NCI-H187 (cell line): Measurements from ENCODE around the gene OR51I2.

Experiments used
- DNase-seq, 2 experiments: peaks; one replicate each; lab custom pipeline; 2025; lab: John Stamatoyannopoulos, UW

The OR51I2 gene

GRCh38 chr11:5449023-5449422, at the start of gene OR51I2:
OR51I2 (plus strand) TSS chr11:5449323; CDS start chr11:5453489, 4,166 bp downstream.
- DNase-seq: no peak

- no peak for DNase-seq
Measured at GRCh38 chr11:5405173-5405572, 44.0 kb upstream of the OR51I2 start.

GRCh38 chr11:5420993-5421392, 28.1 kb upstream of the OR51I2 start:
- DNase-seq: no peak

- no peak for DNase-seq
Measured at GRCh38 chr11:5421811-5422210, 27.3 kb upstream of the OR51I2 start, which contains the start of gene OR51Q1. OR51Q1 (plus strand) TSS chr11:5422111; CDS start chr11:5422201, 90 bp downstream.

- no peak for DNase-seq
Measured at GRCh38 chr11:5423131-5423530, 26.0 kb upstream of the OR51I2 start.

- no peak for DNase-seq
Measured at GRCh38 chr11:5441414-5441813, 7.7 kb upstream of the OR51I2 start, which contains the start of gene OR51I1. OR51I1 (minus strand) TSS chr11:5441514; CDS start chr11:5441514, 0 bp downstream.

- DNase-seq: no peak
Measured at GRCh38 chr11:5443835-5444393, 5.2 kb upstream of the OR51I2 start.

GRCh38 chr11:5449432-5449831, 309 bp downstream of the OR51I2 start:
- no peak for DNase-seq

GRCh38 chr11:5460983-5461621, 12.0 kb downstream of the OR51I2 start:
- no peak for DNase-seq

GRCh38 chr11:5467527-5467926, 18.4 kb downstream of the OR51I2 start:
- no peak for DNase-seq

GRCh38 chr11:5473921-5474320, 24.8 kb downstream of the OR51I2 start:
- no peak for DNase-seq

- no peak for DNase-seq
Measured at GRCh38 chr11:5476186-5476819, 27.2 kb downstream of the OR51I2 start.

GRCh38 chr11:5486003-5486402, 36.9 kb downstream of the OR51I2 start:
- no peak for DNase-seq

GRCh38 chr11:5486421-5486820, 37.3 kb downstream of the OR51I2 start:
- no peak for DNase-seq

GRCh38 chr11:5488385-5488784, 39.3 kb downstream of the OR51I2 start, which contains the start of gene OR52D1:
OR52D1 (plus strand) TSS chr11:5488685; CDS start chr11:5488707, 22 bp downstream.
- no peak for DNase-seq

GRCh38 chr11:5488798-5489399, 39.8 kb downstream of the OR51I2 start:
- no peak for DNase-seq

GRCh38 chr11:5489576-5490357, 40.6 kb downstream of the OR51I2 start:
- no peak for DNase-seq

GRCh38 chr11:5499671-5500070, 50.5 kb downstream of the OR51I2 start:
- DNase-seq: no peak

GRCh38 chr11:5500393-5500801, 51.3 kb downstream of the OR51I2 start:
- no peak for DNase-seq

GRCh38 chr11:5504403-5504921, 55.3 kb downstream of the OR51I2 start:
- DNase-seq: no peak

GRCh38 chr11:5505363-5506048, 56.4 kb downstream of the OR51I2 start:
- no peak for DNase-seq
